Measurements from ENCODE around the gene NME3.

Gene NME3

DNA sequence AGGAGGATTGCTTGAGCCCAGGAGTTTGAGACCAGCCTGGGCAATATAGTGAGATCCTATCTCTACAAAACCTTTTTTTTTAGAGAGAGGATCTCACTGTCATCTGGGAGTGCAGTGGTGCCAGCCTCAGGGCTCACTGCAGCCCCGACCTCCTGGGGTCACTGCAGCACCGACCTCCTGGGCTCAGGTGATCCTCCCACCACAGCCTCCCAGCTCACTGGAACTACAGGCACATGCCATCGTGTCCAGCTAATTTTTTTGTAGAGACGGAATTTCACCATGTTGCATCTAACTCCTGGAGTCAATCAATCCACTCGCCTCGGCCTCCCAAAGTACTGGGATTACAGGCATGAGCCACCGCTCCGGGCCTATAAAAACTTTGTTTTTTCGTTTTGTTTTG is 50.0 kb downstream of the NME3 start:
- DNase-seq, result no peak
